Endothelial cell (in vitro differentiated cells): ENCODE measurements around the gene ANAPC10. TPM values are rescaled to one million over a fixed set of nuclear protein-coding genes. Genes with fewer than 3 reads are reported as not detected.
"Not testable (repeated sequence)": the region's sequence is repeated elsewhere in the genome, so short reads cannot be mapped to it uniquely, and the experiment has no call there.

Source experiments
- DNase-seq: peaks from one replicate; pipeline ENCODE4 v3.0.0; 2021; ENCODE audit warnings: low spot score
- H3K27ac Mint-ChIP-seq: one replicate; pipeline ENCODE4 v1.8.0; 2021; ENCODE audit warnings: mixed read lengths, inconsistent platforms; ENCODE audit not compliant: unreplicated experiment
- H3K27me3 Mint-ChIP-seq: one replicate; pipeline ENCODE4 v1.8.0; 2021; ENCODE audit warnings: mild to moderate bottlenecking, moderate library complexity, mixed read lengths, inconsistent platforms; ENCODE audit not compliant: unreplicated experiment
- H3K36me3 Mint-ChIP-seq: one replicate; pipeline ENCODE4 v1.8.0; 2021; ENCODE audit warnings: mild to moderate bottlenecking, low read depth, mixed read lengths, inconsistent platforms; ENCODE audit not compliant: unreplicated experiment
- H3K4me1 Mint-ChIP-seq: one replicate; pipeline ENCODE4 v1.8.0; 2021; ENCODE audit warnings: mild to moderate bottlenecking, mixed read lengths, inconsistent platforms; ENCODE audit not compliant: unreplicated experiment
- H3K4me3 Mint-ChIP-seq: one replicate; pipeline ENCODE4 v1.8.0; 2021; ENCODE audit warnings: mild to moderate bottlenecking, mixed read lengths, inconsistent platforms; ENCODE audit not compliant: unreplicated experiment
- H3K9me3 Mint-ChIP-seq: one replicate; pipeline ENCODE4 v1.8.0; 2021; ENCODE audit warnings: mixed read lengths, inconsistent platforms; ENCODE audit not compliant: unreplicated experiment
- CTCF ChIP-seq: fragments of 200-600 bp; sonication (generic); IDR thresholded peaks from one replicate; pipeline ENCODE4 v1.5.0; 2021; ENCODE audit warnings: antibody characterized with exemption; ENCODE audit not compliant: unreplicated experiment
- long read RNA-seq: library from polyadenylated mRNA; unstranded; transcript quantifications from one replicate; pipeline ENCODE4 v2.0.0, GENCODE V29; 2020; ENCODE audit not compliant: unreplicated experiment
- total RNA-seq: library from RNA; stranded (reverse); fragmentation: NEBNext Ultra II Directional; extraction: Animal tissue kit (Norgen Biotek cat#: 25700); gene quantifications from one replicate; pipeline ENCODE4 v1.2.1, GENCODE V29; 2021; ENCODE audit not compliant: unreplicated experiment

The ANAPC10 gene
- total RNA-seq, result 20.2 TPM
- long read RNA-seq, partial matches to known transcripts, result 0 of 9 reads
- long read RNA-seq, other reads (novel, unspliced or antisense), result 5 of 9 reads

DNA sequence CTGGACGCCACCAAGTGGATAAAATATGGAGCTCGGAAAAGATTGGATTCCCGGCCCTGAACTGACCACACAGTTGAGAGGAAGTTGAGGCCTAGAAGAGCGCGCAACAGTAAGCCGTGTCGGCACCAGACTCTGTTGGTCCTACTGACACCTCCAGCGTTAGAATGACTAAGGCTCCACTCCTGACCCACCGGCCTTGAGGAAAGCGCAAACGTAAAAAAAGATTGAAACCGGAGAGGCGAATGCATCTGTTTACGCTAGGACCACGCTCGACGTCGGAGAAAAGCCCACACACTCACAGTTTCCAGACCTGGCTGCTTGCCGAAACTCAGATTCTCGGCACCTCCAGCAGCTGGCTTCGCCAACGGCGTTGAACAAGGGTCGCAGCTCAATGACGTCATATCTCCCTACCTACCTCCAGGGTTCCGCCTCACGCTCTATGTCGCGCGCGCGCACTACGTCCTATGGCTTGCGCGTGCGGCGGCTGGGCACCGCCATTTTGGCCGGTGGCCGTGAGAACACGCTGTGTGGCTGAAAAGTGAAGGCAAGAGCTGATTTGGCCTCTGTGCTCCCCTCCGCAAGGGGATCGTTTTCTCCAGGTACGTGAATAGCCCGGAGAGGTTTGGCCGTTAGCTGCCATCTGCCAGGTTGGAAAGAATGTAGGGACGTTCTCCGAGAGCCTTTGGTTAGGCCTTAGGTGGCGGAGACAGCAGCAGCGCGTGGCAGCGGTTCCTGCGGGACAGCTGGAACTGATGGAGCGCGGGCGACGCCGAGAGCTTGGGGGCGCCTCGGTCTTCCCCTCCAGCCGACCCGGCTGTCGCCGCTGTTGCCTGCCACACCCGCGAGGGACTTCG, at the start of gene ANAPC10, which contains the start of gene ABCE1:
Gene ANAPC10 (minus strand): TSS at position 376 of the 854 bp plus-strand sequence. CDS start 2,097 bp downstream, outside the sequence.
Gene ABCE1 (plus strand): TSS at position 491 of the 854 bp plus-strand sequence. CDS start 6,102 bp downstream, outside the sequence.
- peak; percentile 92 for DNase-seq
- H3K4me3 Mint-ChIP-seq, result peak within 1 kb of the TSS; percentile 99
- no peaks in the 10 kb centered on the region for H3K9me3 Mint-ChIP-seq
- H3K36me3 Mint-ChIP-seq, result peaks cover 28% of the 10 kb centered on the region
- peaks cover 23% of the 10 kb centered on the region for H3K4me1 Mint-ChIP-seq
- TF ChIP-seq CTCF, result no peak
- H3K27me3 Mint-ChIP-seq, result peaks cover 6% of the 10 kb centered on the region
- H3K27ac Mint-ChIP-seq, result peak within 1 kb of the TSS; percentile 99

DNA sequence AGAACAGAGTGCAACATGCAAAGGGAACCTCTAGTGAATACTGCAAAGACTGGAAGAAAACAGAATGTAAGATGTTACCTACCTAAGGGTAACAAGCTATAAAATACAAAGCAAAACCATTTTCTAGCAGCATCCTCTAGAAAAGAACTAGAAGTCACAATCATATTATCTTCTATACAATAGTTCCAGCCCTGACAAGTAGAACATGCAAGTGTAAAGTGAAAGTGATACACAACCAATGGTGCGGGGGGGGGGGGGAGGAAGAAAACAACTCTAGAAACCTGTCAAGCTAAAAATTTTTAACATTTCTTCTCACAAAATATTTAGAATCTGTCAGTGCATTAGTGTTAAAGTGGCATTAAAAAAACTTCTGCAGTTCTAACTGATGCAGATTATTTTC, 38.2 kb upstream of the ANAPC10 start:
- H3K4me3 Mint-ChIP-seq, DNase-seq, H3K27me3 Mint-ChIP-seq, H3K4me1 Mint-ChIP-seq, H3K9me3 Mint-ChIP-seq, H3K27ac Mint-ChIP-seq: not testable (repeated sequence)
- peaks cover 16% of the 10 kb centered on the region for H3K36me3 Mint-ChIP-seq

DNA sequence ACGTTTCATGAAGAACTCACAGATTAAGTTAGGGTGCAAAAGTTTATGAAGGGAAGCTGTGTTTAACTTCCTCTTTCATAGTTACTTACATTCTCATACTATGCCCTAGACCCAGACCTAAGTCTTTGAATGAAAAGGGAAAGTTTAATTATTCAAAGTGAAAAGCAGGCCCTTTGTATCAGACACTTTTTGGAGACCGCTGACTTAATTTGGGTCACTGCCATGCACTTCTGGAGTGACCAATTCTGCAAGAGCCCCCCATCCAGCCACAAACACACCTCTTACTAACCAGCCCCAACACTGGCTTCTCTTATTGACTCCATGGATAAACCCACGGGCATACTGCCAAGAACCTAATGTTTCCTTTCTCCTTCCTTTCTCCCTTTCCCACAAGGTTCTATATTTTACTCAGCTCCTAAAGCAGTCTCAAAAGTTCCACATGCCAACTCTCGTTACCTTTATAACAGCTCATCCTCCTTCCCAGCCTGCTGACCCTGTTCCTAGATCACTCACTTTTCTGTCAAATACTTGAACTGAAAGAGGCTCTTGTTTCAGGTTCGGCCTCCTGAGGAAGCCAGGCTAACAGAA, 34.6 kb upstream of the ANAPC10 start:
- no peak overlapping the region for H3K27ac Mint-ChIP-seq
- no peak for DNase-seq
- peaks cover 6% of the 10 kb centered on the region for H3K4me1 Mint-ChIP-seq
- H3K9me3 Mint-ChIP-seq, result no peaks in the 10 kb centered on the region
- H3K4me3 Mint-ChIP-seq, result no peak overlapping the region
- no peaks in the 10 kb centered on the region for H3K27me3 Mint-ChIP-seq
- H3K36me3 Mint-ChIP-seq, result peaks cover 3% of the 10 kb centered on the region
- TF ChIP-seq CTCF, result no peak

- Mint-ChIP-seq H3K4me3 (no peak overlapping the region), H3K27ac (no peak overlapping the region), H3K27me3 (no peaks in the 10 kb centered on the region), H3K4me1 (peaks cover 6% of the 10 kb centered on the region), H3K36me3 (no peaks in the 10 kb centered on the region), H3K9me3 (no peaks in the 10 kb centered on the region)
- no peak for DNase-seq
- no peak for TF ChIP-seq CTCF
These were observed 33.9 kb upstream of the ANAPC10 start for GRCh38 chr4:145131848-145132247.

- H3K9me3 Mint-ChIP-seq, result no peaks in the 10 kb centered on the region
- peaks cover 6% of the 10 kb centered on the region for H3K36me3 Mint-ChIP-seq
- no peak overlapping the region for H3K4me3 Mint-ChIP-seq
- peaks cover 6% of the 10 kb centered on the region for H3K4me1 Mint-ChIP-seq
- TF ChIP-seq CTCF, result no peak
- no peak for DNase-seq
- no peaks in the 10 kb centered on the region for H3K27me3 Mint-ChIP-seq
- no peak overlapping the region for H3K27ac Mint-ChIP-seq
These were observed 32.9 kb upstream of the ANAPC10 start for GRCh38 chr4:145130788-145131399.
